Fibroblast of the conjunctiva (primary cell): ENCODE data around the gene LYST.
"Not testable (repeated sequence)": the region's sequence is repeated elsewhere in the genome, so short reads cannot be mapped to it uniquely, and the experiment has no call there.

Source experiments
- DNase-seq: peaks from one replicate; pipeline ENCODE4 v3.0.0-alpha.2; 2010; ENCODE audit warnings: low read depth

The LYST gene

GRCh38 chr1:235857756-235858155 is 8.9 kb downstream of the LYST start:
- DNase-seq: no peak

- DNase-seq: no peak
These were observed 10.8 kb downstream of the LYST start for GRCh38 chr1:235855811-235856429.

GRCh38 chr1:235854347-235854746 is 12.4 kb downstream of the LYST start:
- DNase-seq: no peak

- DNase-seq: no peak
These were observed 13.1 kb downstream of the LYST start for GRCh38 chr1:235853653-235854052.

GRCh38 chr1:235852887-235853286 is 13.8 kb downstream of the LYST start:
- DNase-seq: no peak

- DNase-seq: no peak
These were observed 14.8 kb downstream of the LYST start for GRCh38 chr1:235851939-235852338.

GRCh38 chr1:235848251-235848650 is 18.5 kb downstream of the LYST start:
- DNase-seq: not testable (repeated sequence)

GRCh38 chr1:235845656-235846107 is 21.0 kb downstream of the LYST start:
- DNase-seq: not testable (repeated sequence)

- no peak for DNase-seq
These were observed 21.9 kb downstream of the LYST start for GRCh38 chr1:235844776-235845175.

- DNase-seq: no peak
These were observed 23.2 kb downstream of the LYST start for GRCh38 chr1:235843461-235843961.

GRCh38 chr1:235841938-235842545 is 24.7 kb downstream of the LYST start:
- DNase-seq: no peak

GRCh38 chr1:235838021-235838420 is 28.7 kb downstream of the LYST start:
- DNase-seq: no peak

GRCh38 chr1:235835226-235835625 is 31.5 kb downstream of the LYST start:
- no peak for DNase-seq

- DNase-seq: no peak
These were observed 32.1 kb downstream of the LYST start for GRCh38 chr1:235834620-235835019.

GRCh38 chr1:235832011-235832410 is 34.7 kb downstream of the LYST start:
- DNase-seq: no peak

- DNase-seq: peak; percentile 50
These were observed 35.6 kb downstream of the LYST start for GRCh38 chr1:235831148-235831547.

GRCh38 chr1:235826102-235826854 is 40.4 kb downstream of the LYST start:
- no peak for DNase-seq

- DNase-seq: no peak
These were observed 41.5 kb downstream of the LYST start for GRCh38 chr1:235825229-235825628.

- DNase-seq: no peak
These were observed 43.0 kb downstream of the LYST start for GRCh38 chr1:235823684-235824083.

- DNase-seq: peak; percentile 43
These were observed 44.0 kb downstream of the LYST start for GRCh38 chr1:235822685-235823084.

- DNase-seq: peak; percentile 38
These were observed 45.2 kb downstream of the LYST start for GRCh38 chr1:235821361-235821981.

GRCh38 chr1:235820061-235820460 is 46.6 kb downstream of the LYST start:
- DNase-seq: no peak
